WTC11 (cell line): ENCODE data around the gene SLC15A4. TPM values are rescaled to one million over a fixed set of nuclear protein-coding genes. Genes with fewer than 3 reads are reported as not detected.

ENCODE experiments used
- ATAC-seq: fragments of 200-7000 bp; cut with Tn5 transposase; 2 replicates; pipeline ENCODE4 v1.10.0; 2021; ENCODE audit warnings: mild to moderate bottlenecking, moderate library complexity
- CTCF ChIA-PET: fragments of 300-600 bp; sonication (Branson Sonifier 250); formaldehyde crosslinking; loops from one replicate; lab custom pipeline; 2021; ENCODE audit warnings: antibody characterized with exemption; lab: Charles Lee
- POLR2A ChIA-PET: fragments of 350-600 bp; sonication (Branson Sonifier 250); formaldehyde crosslinking; loops from one replicate; lab custom pipeline; 2021; ENCODE audit warnings: antibody characterized with exemption; lab: Charles Lee
- DNase-seq: peaks from one replicate; pipeline ENCODE4 v3.0.0; 2021; ENCODE audit warnings: low spot score
- H3K27ac Mint-ChIP-seq: 2 replicates; pipeline ENCODE4 v1.8.0; 2021; ENCODE audit warnings: mixed read lengths
- H3K27me3 Mint-ChIP-seq: 2 replicates; pipeline ENCODE4 v1.8.0; 2021; ENCODE audit warnings: low read depth, mild to moderate bottlenecking, moderate library complexity, mixed read lengths
- H3K36me3 Mint-ChIP-seq: 2 replicates; pipeline ENCODE4 v1.8.0; 2021; ENCODE audit warnings: mixed read lengths
- H3K4me1 Mint-ChIP-seq: 2 replicates; pipeline ENCODE4 v1.8.0; 2022; ENCODE audit warnings: mixed read lengths
- H3K4me3 Mint-ChIP-seq: 2 replicates; pipeline ENCODE4 v1.8.0; 2021; ENCODE audit warnings: mild to moderate bottlenecking, moderate library complexity, mixed read lengths
- H3K9me3 Mint-ChIP-seq: 2 replicates; pipeline ENCODE4 v1.8.0; 2021; ENCODE audit warnings: mixed read lengths
- ATF1 ChIP-seq: sonication (generic); formaldehyde crosslinking; IDR thresholded peaks from 2 replicates; pipeline ENCODE4 v1.8.1; 2023; ENCODE audit warnings: mild to moderate bottlenecking, moderate library complexity, missing genetic modification reagents
- CBFB ChIP-seq: sonication (generic); formaldehyde crosslinking; IDR thresholded peaks from 2 replicates; pipeline ENCODE4 v1.8.1; 2022; ENCODE audit warnings: mild to moderate bottlenecking, low read depth, missing genetic modification reagents
- FOXJ3 ChIP-seq: sonication (generic); formaldehyde crosslinking; IDR thresholded peaks from 2 replicates; pipeline ENCODE4 v1.9.0; 2021; ENCODE audit warnings: missing genetic modification reagents, mild to moderate bottlenecking, borderline replicate concordance
- FOXK1 ChIP-seq: sonication (generic); formaldehyde crosslinking; IDR thresholded peaks from 2 replicates; pipeline ENCODE4 v1.8.0; 2022; ENCODE audit warnings: mild to moderate bottlenecking, moderate library complexity, missing genetic modification reagents
- GABPB1 ChIP-seq: sonication (generic); formaldehyde crosslinking; IDR thresholded peaks from 2 replicates; pipeline ENCODE4 v1.8.1; 2023; ENCODE audit warnings: mild to moderate bottlenecking, missing genetic modification reagents
- HMGA2 ChIP-seq: fragments of 250-450 bp; sonication (Bioruptor Pico); IDR thresholded peaks from 2 replicates; pipeline ENCODE4 v1.4.0; 2021; ENCODE audit warnings: mild to moderate bottlenecking, moderate library complexity
- JUN ChIP-seq: sonication (generic); formaldehyde crosslinking; IDR thresholded peaks from 2 replicates; pipeline ENCODE4 v1.8.0; 2023; ENCODE audit warnings: mild to moderate bottlenecking, missing genetic modification reagents
- KAT7 ChIP-seq: sonication (generic); formaldehyde crosslinking; IDR thresholded peaks from 2 replicates; pipeline ENCODE4 v1.8.1; 2023; ENCODE audit warnings: missing genetic modification reagents, mild to moderate bottlenecking, borderline replicate concordance
- PRRX2 ChIP-seq: fragments of 250-450 bp; sonication (Bioruptor Pico); IDR thresholded peaks from 2 replicates; pipeline ENCODE4 v1.8.0; 2021; ENCODE audit warnings: mild to moderate bottlenecking
- RORB ChIP-seq: fragments of 250-450 bp; sonication (Bioruptor Pico); IDR thresholded peaks from 2 replicates; pipeline ENCODE4 v1.9.0; 2021; ENCODE audit warnings: mild to moderate bottlenecking
- SOX15 ChIP-seq: fragments of 250-450 bp; sonication (Bioruptor Pico); IDR thresholded peaks from 2 replicates; pipeline ENCODE4 v1.9.0; 2021; ENCODE audit warnings: mild to moderate bottlenecking
- TEAD1 ChIP-seq: sonication (generic); formaldehyde crosslinking; IDR thresholded peaks from 2 replicates; pipeline ENCODE4 v1.8.0; 2022; ENCODE audit warnings: mild to moderate bottlenecking, missing genetic modification reagents
- ZNF263 ChIP-seq: sonication (generic); formaldehyde crosslinking; IDR thresholded peaks from 2 replicates; pipeline ENCODE4 v1.8.1; 2022; ENCODE audit warnings: low read depth, mild to moderate bottlenecking, moderate library complexity, missing genetic modification reagents
- ZNF317 ChIP-seq: sonication (generic); formaldehyde crosslinking; IDR thresholded peaks from 2 replicates; pipeline ENCODE4 v1.8.1; 2023; ENCODE audit warnings: low read depth, mild to moderate bottlenecking, moderate library complexity, missing genetic modification reagents, borderline replicate concordance
- ZNF671 ChIP-seq: fragments of 250-450 bp; sonication (Bioruptor Pico); IDR thresholded peaks from 2 replicates; pipeline ENCODE4 v1.8.0; 2021; ENCODE audit warnings: mild to moderate bottlenecking
- total RNA-seq: library from RNA; stranded (reverse); gene quantifications from 3 replicates; pipeline ENCODE4 v1.2.3, GENCODE V29; 2021
- TF ChIP-seq, protein P1 (sequence below): fragments of 250-450 bp; sonication (Bioruptor Pico); IDR thresholded peaks from 2 replicates; pipeline ENCODE4 v1.9.0; 2021; ENCODE audit warnings: mild to moderate bottlenecking
- TF ChIP-seq, protein P2 (sequence below): sonication (generic); formaldehyde crosslinking; IDR thresholded peaks from 2 replicates; pipeline ENCODE4 v1.8.1; 2022; ENCODE audit warnings: mild to moderate bottlenecking, moderate library complexity, missing genetic modification reagents
- TF ChIP-seq, protein P3 (sequence below): fragments of 250-450 bp; sonication (Bioruptor Pico); IDR thresholded peaks from 2 replicates; pipeline ENCODE4 v1.9.0; 2021; ENCODE audit warnings: mild to moderate bottlenecking, borderline replicate concordance
- TF ChIP-seq, protein P4 (sequence below): sonication (generic); formaldehyde crosslinking; IDR thresholded peaks from 2 replicates; pipeline ENCODE4 v1.8.0; 2022; ENCODE audit warnings: mild to moderate bottlenecking, missing genetic modification reagents
- TF ChIP-seq, protein P5 (sequence below): sonication (generic); formaldehyde crosslinking; IDR thresholded peaks from 2 replicates; pipeline ENCODE4 v1.8.1; 2023; ENCODE audit warnings: mild to moderate bottlenecking, moderate library complexity, missing genetic modification reagents

SLC15A4 gene
- total RNA-seq, 1 experiment from 2014 or later: 6.4 TPM

DNA sequence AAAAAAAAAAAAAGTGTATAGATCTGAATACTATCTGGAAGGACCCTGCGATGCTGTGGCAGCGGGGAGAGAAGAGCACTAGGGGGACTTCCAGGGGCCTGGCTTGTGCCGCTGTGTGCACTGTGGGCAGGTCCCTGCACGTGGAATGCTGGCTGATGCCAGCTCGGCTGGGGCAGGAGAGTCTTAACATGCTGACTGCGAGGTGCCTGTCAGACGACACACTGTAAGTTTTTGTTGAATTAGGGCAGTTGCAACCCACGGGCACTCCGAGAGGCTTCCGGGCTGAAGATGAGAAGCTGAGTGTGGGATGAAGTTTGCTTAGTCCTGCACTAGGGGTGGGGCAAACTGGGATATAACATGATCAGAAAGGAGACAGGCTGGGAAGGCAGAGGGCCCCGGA lies 40.2 kb upstream of the SLC15A4 start (continued):
- TF ChIP-seq, protein P1, sequence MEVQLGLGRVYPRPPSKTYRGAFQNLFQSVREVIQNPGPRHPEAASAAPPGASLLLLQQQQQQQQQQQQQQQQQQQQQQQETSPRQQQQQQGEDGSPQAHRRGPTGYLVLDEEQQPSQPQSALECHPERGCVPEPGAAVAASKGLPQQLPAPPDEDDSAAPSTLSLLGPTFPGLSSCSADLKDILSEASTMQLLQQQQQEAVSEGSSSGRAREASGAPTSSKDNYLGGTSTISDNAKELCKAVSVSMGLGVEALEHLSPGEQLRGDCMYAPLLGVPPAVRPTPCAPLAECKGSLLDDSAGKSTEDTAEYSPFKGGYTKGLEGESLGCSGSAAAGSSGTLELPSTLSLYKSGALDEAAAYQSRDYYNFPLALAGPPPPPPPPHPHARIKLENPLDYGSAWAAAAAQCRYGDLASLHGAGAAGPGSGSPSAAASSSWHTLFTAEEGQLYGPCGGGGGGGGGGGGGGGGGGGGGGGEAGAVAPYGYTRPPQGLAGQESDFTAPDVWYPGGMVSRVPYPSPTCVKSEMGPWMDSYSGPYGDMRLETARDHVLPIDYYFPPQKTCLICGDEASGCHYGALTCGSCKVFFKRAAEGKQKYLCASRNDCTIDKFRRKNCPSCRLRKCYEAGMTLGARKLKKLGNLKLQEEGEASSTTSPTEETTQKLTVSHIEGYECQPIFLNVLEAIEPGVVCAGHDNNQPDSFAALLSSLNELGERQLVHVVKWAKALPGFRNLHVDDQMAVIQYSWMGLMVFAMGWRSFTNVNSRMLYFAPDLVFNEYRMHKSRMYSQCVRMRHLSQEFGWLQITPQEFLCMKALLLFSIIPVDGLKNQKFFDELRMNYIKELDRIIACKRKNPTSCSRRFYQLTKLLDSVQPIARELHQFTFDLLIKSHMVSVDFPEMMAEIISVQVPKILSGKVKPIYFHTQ (CRISPR knock-in tag): no peak
- no peak for TF ChIP-seq FOXJ3 (CRISPR knock-in tag)
- TF ChIP-seq SOX15 (CRISPR knock-in tag): no peak
- TF ChIP-seq JUN (CRISPR knock-in tag): no peak
- TF ChIP-seq, protein P2, sequence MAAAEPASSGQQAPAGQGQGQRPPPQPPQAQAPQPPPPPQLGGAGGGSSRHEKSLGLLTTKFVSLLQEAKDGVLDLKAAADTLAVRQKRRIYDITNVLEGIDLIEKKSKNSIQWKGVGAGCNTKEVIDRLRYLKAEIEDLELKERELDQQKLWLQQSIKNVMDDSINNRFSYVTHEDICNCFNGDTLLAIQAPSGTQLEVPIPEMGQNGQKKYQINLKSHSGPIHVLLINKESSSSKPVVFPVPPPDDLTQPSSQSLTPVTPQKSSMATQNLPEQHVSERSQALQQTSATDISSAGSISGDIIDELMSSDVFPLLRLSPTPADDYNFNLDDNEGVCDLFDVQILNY: no peak

DNA sequence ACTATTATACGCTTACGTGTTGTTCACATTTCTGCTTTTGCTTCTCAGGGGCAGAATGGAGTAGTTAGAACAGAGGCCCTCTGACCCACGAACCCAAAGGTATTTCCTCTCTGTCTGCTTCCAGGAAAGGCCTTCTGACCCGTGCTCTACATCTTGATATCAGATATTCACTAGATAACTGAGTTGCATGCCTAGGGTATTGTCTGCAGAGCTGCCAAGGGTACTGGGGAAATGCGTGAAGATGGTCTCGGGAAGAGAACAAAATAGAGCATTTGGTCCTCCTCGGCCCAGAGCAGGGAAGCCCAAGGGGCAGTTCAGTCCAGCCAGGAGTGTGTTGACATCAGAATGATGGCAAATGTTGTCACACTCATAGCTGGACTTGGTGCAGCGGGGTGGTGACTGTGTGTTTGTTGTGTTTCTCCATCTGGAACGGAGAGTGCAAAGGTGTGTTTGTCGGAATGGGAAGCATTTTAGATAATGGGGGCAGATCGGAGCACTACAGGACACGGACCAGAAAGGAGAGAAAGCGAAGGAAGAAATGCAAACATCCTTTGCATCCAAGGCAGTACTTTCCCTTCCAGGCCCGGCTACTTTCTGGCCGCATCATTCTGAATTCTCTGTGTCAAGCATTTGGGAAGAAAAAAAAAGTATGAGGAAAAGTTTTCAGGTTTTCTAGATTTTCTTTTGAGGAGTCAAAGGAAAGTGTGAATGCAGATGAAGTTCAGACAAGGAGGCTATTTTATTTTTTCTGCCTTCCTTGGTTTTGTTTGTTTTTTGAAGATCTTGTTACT lies 37.7 kb upstream of the SLC15A4 start:
- POLR2A ChIA-PET: no interaction called here
- Mint-ChIP-seq H3K27ac (no peak overlapping the region), H3K36me3 (peaks cover 64% of the 10 kb centered on the region)

DNA sequence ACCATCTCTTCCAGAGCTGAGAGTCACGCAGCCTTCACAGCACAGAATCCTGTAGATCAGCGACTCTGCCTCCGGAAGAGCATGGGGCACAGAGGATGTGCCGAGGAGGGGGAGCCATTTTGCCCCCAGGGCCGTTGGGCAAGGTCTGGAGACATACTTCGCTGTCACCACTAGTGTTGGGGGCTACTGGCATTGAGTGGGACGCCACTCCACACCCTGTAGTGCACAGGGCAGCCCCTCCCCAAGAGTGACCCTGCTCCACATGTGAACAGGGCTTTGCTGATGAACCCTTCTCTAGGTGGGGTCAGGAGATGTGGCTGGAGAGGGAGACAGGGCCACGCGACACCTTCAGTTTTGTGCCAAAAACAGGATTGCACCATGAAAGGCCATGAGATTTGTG lies 35.6 kb upstream of the SLC15A4 start:
- CTCF ChIA-PET: no interaction called here
- POLR2A ChIA-PET: interaction anchor here (0.5 kb wide), 1 partner anchor 25 kb away, joined by 3 read pairs; no protein-coding TSS in a partner anchor
- no peak for TF ChIP-seq TEAD1
- TF ChIP-seq RORB: no peak
- TF ChIP-seq, protein P3, sequence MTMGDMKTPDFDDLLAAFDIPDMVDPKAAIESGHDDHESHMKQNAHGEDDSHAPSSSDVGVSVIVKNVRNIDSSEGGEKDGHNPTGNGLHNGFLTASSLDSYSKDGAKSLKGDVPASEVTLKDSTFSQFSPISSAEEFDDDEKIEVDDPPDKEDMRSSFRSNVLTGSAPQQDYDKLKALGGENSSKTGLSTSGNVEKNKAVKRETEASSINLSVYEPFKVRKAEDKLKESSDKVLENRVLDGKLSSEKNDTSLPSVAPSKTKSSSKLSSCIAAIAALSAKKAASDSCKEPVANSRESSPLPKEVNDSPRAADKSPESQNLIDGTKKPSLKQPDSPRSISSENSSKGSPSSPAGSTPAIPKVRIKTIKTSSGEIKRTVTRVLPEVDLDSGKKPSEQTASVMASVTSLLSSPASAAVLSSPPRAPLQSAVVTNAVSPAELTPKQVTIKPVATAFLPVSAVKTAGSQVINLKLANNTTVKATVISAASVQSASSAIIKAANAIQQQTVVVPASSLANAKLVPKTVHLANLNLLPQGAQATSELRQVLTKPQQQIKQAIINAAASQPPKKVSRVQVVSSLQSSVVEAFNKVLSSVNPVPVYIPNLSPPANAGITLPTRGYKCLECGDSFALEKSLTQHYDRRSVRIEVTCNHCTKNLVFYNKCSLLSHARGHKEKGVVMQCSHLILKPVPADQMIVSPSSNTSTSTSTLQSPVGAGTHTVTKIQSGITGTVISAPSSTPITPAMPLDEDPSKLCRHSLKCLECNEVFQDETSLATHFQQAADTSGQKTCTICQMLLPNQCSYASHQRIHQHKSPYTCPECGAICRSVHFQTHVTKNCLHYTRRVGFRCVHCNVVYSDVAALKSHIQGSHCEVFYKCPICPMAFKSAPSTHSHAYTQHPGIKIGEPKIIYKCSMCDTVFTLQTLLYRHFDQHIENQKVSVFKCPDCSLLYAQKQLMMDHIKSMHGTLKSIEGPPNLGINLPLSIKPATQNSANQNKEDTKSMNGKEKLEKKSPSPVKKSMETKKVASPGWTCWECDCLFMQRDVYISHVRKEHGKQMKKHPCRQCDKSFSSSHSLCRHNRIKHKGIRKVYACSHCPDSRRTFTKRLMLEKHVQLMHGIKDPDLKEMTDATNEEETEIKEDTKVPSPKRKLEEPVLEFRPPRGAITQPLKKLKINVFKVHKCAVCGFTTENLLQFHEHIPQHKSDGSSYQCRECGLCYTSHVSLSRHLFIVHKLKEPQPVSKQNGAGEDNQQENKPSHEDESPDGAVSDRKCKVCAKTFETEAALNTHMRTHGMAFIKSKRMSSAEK (CRISPR knock-in tag): no peak
- TF ChIP-seq ZNF317 (CRISPR knock-in tag): no peak
- no peak for TF ChIP-seq CBFB (CRISPR knock-in tag)
- no peak for TF ChIP-seq HMGA2
- no peak for TF ChIP-seq JUN (CRISPR knock-in tag)
- no peak for TF ChIP-seq ZNF671 (CRISPR knock-in tag)
- TF ChIP-seq FOXK1: no peak
- TF ChIP-seq, protein P4, sequence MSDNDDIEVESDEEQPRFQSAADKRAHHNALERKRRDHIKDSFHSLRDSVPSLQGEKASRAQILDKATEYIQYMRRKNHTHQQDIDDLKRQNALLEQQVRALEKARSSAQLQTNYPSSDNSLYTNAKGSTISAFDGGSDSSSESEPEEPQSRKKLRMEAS (CRISPR knock-in tag): no peak
- TF ChIP-seq, protein P2: no peak
- TF ChIP-seq ZNF263 (CRISPR knock-in tag): no peak
- TF ChIP-seq ATF1: no peak
- no peak for TF ChIP-seq KAT7 (CRISPR knock-in tag)
- no peak for TF ChIP-seq GABPB1 (CRISPR knock-in tag)
- TF ChIP-seq, protein P5, sequence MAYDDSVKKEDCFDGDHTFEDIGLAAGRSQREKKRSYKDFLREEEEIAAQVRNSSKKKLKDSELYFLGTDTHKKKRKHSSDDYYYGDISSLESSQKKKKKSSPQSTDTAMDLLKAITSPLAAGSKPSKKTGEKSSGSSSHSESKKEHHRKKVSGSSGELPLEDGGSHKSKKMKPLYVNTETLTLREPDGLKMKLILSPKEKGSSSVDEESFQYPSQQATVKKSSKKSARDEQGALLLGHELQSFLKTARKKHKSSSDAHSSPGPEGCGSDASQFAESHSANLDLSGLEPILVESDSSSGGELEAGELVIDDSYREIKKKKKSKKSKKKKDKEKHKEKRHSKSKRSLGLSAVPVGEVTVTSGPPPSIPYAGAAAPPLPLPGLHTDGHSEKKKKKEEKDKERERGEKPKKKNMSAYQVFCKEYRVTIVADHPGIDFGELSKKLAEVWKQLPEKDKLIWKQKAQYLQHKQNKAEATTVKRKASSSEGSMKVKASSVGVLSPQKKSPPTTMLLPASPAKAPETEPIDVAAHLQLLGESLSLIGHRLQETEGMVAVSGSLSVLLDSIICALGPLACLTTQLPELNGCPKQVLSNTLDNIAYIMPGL (CRISPR knock-in tag): no peak

More for the DNA sequence above, 37.7 kb upstream of the SLC15A4 start:
- CTCF ChIA-PET: no interaction called here
- Mint-ChIP-seq H3K27me3 (peaks cover 12% of the 10 kb centered on the region), H3K4me3 (no peak overlapping the region), H3K4me1 (no peaks in the 10 kb centered on the region), H3K9me3 (peaks cover 50% of the 10 kb centered on the region)
- DNase-seq (no peak), ATAC-seq (no peak)
- peak; percentile 65 for TF ChIP-seq GABPB1 (CRISPR knock-in tag)
- TF ChIP-seq PRRX2 (CRISPR knock-in tag): no peak

More for the DNA sequence above, 35.6 kb upstream of the SLC15A4 start:
- no peaks in the 10 kb centered on the region for H3K4me1 Mint-ChIP-seq
- H3K27ac Mint-ChIP-seq: no peak overlapping the region
- no peak for DNase-seq
- no peak overlapping the region for H3K4me3 Mint-ChIP-seq
- no peak for ATAC-seq
- H3K27me3 Mint-ChIP-seq: peaks cover 16% of the 10 kb centered on the region
- H3K36me3 Mint-ChIP-seq: peaks cover 70% of the 10 kb centered on the region
- peaks cover 52% of the 10 kb centered on the region for H3K9me3 Mint-ChIP-seq
